Kidney tubule cell (primary cell): ENCODE measurements around the gene TFPI2.
A peak's percentile ranks its signal among the peaks of the same experiment; 100 is the strongest.

Experiments used
- DNase-seq: peaks from one replicate; pipeline ENCODE4 v3.0.0-alpha.2; 2018; ENCODE audit warnings: low spot score

TFPI2 gene

DNA sequence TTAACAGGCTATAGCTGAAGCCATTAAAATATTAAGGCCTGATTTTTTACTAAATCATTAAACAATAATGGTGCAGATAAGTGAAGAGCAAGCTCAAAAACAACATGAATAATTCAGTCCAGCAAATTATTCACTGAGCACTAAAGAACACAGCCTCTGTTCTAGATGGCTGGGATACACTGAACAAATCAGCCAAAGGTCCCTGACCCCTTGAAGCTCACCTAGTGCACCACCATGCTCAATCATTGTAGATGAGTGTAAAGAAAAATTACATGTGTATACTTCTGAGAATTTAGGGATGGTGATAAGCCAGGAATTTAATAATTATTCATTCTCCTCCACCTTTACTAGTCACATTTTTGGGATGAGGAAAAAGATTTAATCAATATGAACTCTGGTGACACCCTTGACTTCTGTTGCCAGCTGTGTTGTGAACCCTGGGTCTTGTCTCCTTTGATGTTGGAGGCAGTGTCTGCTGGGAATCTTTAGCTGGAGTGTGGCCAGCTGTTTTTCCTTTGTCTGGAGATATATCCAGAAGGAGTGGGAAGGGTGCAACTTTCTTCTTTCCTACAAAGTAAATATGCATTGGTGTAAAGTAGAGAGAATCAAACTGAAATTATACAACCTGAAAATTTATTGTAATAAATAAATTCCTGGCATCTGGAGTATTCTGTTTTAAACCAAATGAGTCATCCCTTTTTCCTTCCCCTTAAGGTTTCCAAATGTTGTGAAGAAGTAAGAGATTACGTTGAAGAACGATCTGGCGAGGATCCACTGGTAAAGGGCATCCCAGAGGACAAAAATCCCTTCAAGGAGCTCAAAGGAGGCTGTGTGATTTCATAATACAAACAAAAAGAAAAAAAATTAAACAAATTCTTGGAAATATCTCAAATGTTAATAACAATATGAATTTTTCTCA lies 19.8 kb upstream of the TFPI2 start:
- DNase-seq, result no peak

- DNase-seq, result no peak
These were observed 15.7 kb upstream of the TFPI2 start, which contains the start of gene GNGT1 for GRCh38 chr7:93906267-93906666. TSS of gene GNGT1 (plus strand) at chr7:93906567. CDS start at chr7:93906747, 180 bp downstream.

GRCh38 chr7:93902777-93903423 lies 12.3 kb upstream of the TFPI2 start:
- DNase-seq, result peak; percentile 73

DNA sequence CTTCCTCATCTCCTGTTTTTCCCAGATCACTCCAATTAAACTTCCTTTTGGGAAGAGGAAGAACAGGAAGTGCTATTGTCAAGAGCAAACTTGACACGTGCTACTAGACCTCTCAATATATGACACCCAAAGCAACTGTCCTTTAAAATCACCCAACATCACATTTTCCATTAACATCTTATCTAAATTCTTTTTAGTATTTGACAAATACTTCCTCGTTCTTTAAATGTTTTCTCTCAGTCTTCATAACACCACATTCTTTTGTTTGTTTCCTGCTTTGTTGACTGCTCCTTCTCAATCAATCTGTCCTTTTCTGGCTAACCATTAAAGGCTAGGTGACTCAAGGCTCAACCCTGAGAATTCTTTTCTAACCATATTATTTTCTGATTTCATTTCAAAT lies 7.1 kb upstream of the TFPI2 start:
- peak; percentile 76 for DNase-seq

- DNase-seq, result no peak
These were observed 5.5 kb upstream of the TFPI2 start for GRCh38 chr7:93895859-93896600.

- no peak for DNase-seq
These were observed 4.5 kb upstream of the TFPI2 start for GRCh38 chr7:93894966-93895640.

GRCh38 chr7:93894426-93894825 lies 3.9 kb upstream of the TFPI2 start:
- DNase-seq, result peak; percentile 54

DNA sequence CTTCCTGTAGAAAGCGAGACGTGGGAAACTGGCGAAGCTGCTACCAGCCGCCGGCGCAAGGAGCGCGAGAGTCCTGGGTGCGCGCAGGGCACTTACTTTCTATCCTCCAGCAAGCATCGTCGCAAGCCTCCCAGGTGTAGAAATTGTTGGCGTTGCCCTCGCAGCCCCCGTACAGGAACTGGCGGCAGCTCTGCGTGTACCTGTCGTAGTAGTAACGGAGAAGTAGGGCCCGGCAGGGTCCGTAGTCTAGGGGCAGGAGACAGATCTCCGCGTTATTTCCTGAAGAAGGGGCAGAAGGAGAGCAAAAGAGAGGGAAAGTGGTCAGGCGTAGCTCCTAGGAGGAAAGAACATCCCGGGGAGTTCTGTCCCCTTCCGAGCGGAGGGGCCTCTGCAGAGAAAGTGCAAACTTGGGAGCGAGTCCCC lies 501 bp downstream of the TFPI2 start:
- DNase-seq, result peak; percentile 78

- peak; percentile 60 for DNase-seq
These were observed 1.3 kb downstream of the TFPI2 start for GRCh38 chr7:93889261-93889660.

DNA sequence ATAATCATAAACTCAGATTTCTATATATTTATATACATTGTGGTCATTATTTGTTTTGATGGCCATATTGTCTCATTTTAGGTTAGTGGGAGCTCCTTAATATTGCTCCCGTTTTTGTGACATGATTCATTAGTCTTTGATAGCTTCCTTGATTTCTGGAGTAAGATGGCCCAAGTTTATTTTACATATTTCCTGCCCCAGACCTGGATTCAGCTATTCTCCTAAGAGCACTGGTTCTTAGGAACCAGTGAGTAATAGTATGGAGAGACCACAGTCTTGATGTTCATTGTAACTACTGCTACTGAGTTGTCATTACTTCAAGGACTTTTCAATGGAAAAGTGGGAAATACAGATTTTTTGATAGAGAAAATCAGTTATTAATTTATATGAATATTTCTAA lies 6.0 kb downstream of the TFPI2 start:
- DNase-seq, result peak; percentile 22

DNA sequence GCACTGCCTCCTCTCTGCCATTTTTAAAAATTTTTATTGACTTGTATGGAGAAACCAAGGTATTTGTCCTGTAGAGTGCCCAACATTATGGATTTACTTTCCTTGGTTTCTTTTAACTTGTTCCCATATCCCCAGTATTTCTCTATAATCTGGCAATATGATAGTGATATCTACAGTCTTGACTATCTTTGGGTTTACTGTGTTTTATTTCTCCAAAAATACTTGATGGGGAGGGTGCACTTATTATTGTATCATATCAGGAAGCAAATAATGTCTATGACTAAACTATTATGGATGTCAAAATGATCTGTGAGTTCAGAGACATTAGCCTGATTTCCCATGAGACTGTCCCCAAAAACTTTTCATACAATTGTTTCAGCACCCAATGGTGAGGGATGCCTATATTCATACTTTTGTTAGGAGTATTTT lies 6.6 kb downstream of the TFPI2 start:
- peak; percentile 12 for DNase-seq

DNA sequence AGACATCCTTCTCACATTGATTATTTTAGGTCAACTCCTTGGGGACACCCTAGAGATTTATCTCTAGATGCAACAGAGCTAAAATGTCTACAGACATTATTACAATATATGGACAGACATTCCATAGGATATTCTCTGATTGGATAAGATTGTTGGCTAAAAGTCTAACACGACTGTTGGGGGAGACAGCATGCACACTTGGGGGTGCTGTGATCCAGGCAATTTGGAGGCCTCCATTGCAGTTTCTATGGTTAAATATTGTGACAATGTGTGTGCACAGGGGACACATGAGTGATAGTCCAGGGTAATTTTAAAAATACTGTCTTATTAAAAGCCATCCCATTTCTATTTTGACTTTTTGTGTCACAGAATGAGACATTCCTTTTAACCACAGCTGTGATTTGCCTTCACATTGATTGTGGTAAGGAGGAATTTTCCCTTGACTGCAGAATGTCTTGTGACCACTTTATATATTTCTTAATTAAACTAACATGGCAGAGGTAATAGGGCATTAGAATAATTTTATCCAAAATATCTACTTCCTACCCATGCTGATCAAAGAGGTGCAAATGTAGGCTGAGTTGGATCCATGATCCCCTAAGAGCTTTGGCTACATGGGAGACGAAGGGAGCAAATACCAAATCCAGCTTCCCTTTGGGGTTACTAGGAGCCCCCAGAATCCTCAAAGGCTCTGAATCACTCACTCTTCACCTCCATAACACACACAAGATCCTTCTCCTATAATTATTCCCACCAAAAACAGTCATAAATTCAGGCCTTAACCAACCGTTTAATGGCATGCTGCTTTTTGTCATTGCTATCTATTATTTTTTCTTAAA lies 7.3 kb downstream of the TFPI2 start:
- peak; percentile 9 for DNase-seq

DNA sequence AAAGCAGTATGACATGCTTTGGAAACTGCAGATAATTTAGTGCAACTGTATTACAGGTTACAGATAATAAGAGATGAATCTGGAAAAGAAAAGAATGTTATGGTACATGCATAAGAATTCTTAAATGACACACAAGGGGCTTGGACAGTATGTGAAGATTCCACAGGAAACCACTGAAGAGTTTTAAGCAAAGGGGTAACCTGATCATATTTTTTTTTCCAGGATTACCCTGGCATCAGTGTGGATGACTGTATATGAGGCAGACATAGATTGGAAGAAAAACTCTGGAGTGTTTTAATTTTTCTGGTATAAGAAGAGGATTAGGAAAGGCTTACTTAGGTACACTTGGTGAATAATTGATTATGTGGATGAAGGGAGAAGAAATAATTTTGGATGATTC lies 8.1 kb downstream of the TFPI2 start:
- no peak for DNase-seq

GRCh38 chr7:93879356-93879755 lies 11.2 kb downstream of the TFPI2 start:
- DNase-seq, result no peak

DNA sequence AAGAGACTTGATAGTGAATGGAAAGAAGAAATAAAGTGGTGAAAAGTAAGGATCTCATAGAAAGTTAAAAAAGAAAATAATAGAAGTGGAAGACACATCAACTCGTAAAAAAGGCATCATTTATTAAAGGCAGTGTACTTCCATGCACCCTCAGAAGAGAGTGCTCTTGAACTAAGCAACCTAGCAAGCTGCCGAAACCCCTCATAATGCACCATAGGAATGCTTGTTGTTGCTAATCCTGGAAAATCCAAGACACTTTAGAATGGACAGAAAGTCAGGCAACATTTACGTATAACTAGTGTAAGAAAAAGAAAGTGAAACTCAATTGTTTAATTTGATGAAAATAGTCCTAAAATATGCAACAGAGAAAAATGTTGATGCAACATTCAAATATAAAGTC lies 12.8 kb downstream of the TFPI2 start:
- DNase-seq, result no peak

DNA sequence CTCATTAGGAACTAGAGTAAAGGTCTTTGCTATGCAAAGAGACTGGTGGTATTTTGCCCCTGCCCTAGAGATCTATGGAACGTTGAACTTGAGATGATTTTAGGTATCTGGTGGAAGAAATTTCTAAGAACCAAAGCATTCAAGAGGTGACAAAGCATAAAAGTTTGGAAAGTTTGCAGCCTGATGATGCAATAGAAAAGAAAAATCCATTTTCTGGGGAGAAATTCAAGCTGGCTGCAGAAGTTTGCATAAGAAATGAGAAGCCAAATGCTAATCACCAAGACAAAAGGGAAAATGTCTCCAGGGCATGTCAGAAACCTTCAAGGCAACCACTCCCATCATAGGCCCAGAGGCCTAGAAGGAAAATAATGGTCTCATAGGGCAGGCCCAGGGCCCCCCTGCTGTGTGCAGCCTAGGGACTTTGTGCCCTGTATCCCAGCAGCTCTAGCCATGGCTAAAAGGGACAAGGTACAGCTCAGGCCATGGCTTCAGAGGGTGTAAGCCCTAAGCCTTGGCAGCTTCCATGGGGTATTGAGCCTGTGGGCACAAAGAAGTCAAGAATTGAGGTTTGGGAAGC lies 16.5 kb downstream of the TFPI2 start:
- no peak for DNase-seq

- no peak for DNase-seq
These were observed 23.7 kb downstream of the TFPI2 start for GRCh38 chr7:93866886-93867285.

DNA sequence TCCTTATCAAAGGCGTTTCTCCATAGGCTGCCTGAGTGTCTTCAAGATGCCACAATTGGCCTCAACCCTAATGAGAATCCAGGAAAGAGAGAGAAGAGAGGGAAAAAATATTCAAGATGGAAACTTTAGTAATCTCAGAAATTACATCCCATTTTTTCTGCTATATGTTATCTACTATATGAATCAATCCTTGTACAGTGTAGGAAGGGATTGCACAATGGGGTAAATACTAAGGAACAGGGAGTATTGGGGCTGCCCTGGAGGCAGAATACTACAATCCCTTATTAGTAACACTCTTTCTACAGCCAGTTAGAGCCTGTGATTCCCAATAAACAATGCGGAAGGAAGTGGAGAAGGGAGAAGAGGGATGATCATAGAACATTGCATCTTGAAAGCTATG lies 27.9 kb downstream of the TFPI2 start:
- no peak for DNase-seq

- DNase-seq, result no peak
These were observed 29.1 kb downstream of the TFPI2 start for GRCh38 chr7:93861325-93861949.

DNA sequence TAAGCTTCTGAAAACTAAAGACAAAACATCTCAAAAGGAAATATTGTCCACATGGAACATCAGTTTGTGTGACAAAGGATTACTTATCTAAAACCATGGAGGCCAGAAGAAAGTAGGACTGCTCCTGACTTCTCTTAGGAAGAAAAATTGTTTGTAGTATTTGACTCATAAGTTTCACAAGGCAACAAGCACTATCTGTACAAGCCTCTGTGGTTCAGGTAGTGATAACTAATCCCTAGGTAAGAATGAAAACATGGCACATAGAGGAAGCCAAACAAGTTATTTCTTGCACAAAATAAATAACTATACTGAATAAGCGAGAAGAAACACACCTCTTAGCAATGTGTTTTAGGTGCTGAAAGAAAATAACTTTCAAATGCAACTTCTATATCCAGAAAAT lies 30.3 kb downstream of the TFPI2 start:
- peak; percentile 13 for DNase-seq
